NCI-H526 treated with DMSO at 0.1 percent for 48 hours (cell line): ENCODE measurements around the gene FAM20A.
"Not testable (repeated sequence)": the region's sequence is repeated elsewhere in the genome, so short reads cannot be mapped to it uniquely, and the experiment has no call there.

Experiments
- DNase-seq: peaks from one replicate; lab custom pipeline; 2025; lab: John Stamatoyannopoulos, UW

Gene FAM20A

GRCh38 chr17:68492394-68493054 is 108.6 kb downstream of the FAM20A start:
- DNase-seq = not testable (repeated sequence)

GRCh38 chr17:68491381-68492231 is 109.6 kb downstream of the FAM20A start:
- no peak for DNase-seq

GRCh38 chr17:68489919-68490318 is 111.2 kb downstream of the FAM20A start:
- DNase-seq = no peak
